Tibial nerve (tissue), 4 donors: ENCODE results near the gene TMCC1.

Experiments used
- EP300 ChIP-seq, 2 donors: sonication (generic); formaldehyde crosslinking; IDR thresholded peaks; one replicate each; pipeline ENCODE4 v1.6.1; 2017; ENCODE audit warnings: antibody characterized with exemption in 2 of 2, mild to moderate bottlenecking in 1 of 2
- POLR2A ChIP-seq, 2 donors: fragments of 450-650 bp; IDR thresholded peaks; one replicate each; pipeline ENCODE4 v1.6.1; 2017; ENCODE audit warnings: antibody characterized with exemption in 2 of 2, mild to moderate bottlenecking in 2 of 2, moderate library complexity in 2 of 2
- TF ChIP-seq, protein P1 (sequence below), 5 experiments: fragments of 200-600 bp in 3 of 5; fragments of 450-650 bp in 2 of 5; sonication (generic) in 3 of 5; IDR thresholded peaks; one replicate each; pipeline ENCODE4 v1.5.1; 2016 to 2019; ENCODE audit warnings: antibody characterized with exemption in 5 of 5, mild to moderate bottlenecking in 3 of 5, moderate library complexity in 2 of 5

DNA sequence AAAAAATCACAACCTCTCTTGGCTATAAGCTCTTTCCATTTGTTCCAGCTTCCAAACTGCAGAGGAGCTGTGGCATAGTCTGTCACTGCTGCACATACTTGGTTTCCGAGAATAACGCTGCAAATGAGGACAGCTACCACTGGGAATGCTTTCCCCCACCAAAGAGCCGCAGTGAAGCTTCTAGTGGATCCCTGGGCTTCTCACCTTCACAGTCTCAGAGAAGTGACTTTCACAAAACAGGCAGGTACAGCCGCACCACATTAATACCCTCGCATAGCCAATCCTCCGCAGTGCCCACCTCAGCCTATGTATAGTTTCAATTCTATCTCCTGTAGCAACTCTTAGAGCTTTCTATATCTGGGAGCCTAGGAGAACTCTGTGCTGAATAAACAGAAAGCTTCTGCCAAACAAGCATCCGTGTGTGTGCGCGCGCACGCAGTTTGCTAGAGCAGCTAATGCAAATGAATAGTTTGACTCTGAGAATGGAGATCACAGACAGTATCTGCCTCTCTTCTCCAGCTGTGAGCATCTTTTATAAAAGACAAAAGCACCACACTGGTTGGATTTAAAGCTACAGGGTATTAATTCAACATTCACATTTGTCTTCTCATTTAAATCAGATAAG is 205.1 kb downstream of the TMCC1 start:
- TF ChIP-seq POLR2A (IDR thresholded peaks at IDR 0.05): no peak
- TF ChIP-seq, protein P1, sequence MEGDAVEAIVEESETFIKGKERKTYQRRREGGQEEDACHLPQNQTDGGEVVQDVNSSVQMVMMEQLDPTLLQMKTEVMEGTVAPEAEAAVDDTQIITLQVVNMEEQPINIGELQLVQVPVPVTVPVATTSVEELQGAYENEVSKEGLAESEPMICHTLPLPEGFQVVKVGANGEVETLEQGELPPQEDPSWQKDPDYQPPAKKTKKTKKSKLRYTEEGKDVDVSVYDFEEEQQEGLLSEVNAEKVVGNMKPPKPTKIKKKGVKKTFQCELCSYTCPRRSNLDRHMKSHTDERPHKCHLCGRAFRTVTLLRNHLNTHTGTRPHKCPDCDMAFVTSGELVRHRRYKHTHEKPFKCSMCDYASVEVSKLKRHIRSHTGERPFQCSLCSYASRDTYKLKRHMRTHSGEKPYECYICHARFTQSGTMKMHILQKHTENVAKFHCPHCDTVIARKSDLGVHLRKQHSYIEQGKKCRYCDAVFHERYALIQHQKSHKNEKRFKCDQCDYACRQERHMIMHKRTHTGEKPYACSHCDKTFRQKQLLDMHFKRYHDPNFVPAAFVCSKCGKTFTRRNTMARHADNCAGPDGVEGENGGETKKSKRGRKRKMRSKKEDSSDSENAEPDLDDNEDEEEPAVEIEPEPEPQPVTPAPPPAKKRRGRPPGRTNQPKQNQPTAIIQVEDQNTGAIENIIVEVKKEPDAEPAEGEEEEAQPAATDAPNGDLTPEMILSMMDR (IDR thresholded peaks at IDR 0.05): no peak
- no peak for TF ChIP-seq EP300 (IDR thresholded peaks at IDR 0.05)
